A549 treated with dexamethasone at 1 μM for 4 hours (cell line): ENCODE measurements around the gene CCKAR. TPM values are rescaled to one million over a fixed set of nuclear protein-coding genes. Genes with fewer than 3 reads are reported as not detected.

ENCODE experiments used
- total RNA-seq: library from RNA; stranded (reverse); fragments of 200-300 nt; extraction: Qiagen RNA extraction; gene quantifications from 5 replicates; pipeline ENCODE4 v1.2.3, GENCODE V29; 2022

The CCKAR gene
- not detected in 5 replicates for total RNA-seq

DNA sequence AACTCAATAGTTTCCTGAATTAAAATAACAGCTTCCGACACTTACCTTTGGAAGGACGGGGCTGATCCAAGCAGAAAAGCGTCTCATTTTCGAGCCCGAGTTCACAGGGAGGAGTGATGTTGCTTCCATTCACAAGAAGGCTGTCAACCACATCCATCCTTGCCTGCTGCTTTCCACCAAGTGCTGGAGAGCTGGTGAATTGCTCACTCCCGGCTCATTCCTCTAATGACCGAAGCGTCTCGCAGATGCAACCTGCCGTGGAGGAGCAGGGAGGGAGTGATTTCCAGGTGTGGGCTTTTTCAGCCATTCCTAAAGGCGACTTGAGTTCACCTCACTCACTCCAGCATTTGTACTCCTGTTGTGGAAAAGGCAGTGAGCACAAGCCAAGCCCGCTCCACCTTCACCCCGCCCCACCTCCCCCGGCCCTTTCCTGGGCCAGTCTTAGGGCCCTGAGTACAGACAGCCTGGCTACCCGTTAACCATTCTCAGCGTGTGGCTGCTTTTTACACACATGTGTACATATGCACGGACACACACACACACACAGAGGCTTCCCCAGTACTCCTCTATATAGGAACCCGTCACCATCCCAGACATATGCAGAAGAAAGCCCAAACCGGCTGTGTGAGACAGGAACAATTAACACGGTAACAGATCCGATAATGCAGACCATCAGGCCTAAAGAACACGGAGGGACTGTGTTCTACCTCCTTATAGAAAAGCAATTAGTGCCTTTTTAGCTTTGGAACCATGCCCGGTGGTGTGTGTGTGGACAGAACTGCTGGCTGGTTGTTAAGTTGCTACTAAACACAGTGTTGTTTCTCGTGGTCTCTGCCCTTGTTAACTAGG is at the start of gene CCKAR:
TSS of gene CCKAR (minus strand) at position 374 of the 849 bp plus-strand sequence. CDS start at position 157, 217 bp downstream.

Other genes starting within 250 kb of the CCKAR start
- gene RBPJ, start 169.5 kb downstream of the CCKAR start, total RNA-seq: 10.2 to 16.5 TPM (median 14.8 TPM) in 5 replicates
- gene TBC1D19, start 93.6 kb upstream of the CCKAR start, total RNA-seq: 3.8 to 6.0 TPM (median 4.9 TPM) in 5 replicates